8988T (cell line): ENCODE data around the gene CNTNAP2.

Source experiments
- DNase-seq: peaks from one replicate; pipeline ENCODE4 v3.0.0; 2011

Gene CNTNAP2

DNA sequence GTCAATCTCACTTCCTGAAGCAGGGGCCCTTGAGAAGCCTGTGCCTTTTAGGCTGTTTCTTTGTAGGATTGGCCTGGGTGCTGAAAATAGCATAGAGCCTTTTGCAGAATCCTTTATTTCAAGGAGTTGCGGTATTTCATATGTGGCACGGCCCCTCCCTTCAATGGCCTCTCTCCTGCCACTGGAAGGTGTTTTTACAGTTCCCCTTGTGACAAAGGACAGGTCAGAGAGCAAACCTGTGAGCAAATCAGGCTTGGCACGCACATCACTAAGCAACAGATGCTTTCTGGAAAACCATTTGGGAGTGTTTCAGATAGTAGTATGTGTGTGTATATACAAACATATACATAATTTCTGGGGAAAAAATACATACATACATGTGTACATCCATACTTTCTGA is 2085.4 kb downstream of the CNTNAP2 start:
- DNase-seq: no peak

DNA sequence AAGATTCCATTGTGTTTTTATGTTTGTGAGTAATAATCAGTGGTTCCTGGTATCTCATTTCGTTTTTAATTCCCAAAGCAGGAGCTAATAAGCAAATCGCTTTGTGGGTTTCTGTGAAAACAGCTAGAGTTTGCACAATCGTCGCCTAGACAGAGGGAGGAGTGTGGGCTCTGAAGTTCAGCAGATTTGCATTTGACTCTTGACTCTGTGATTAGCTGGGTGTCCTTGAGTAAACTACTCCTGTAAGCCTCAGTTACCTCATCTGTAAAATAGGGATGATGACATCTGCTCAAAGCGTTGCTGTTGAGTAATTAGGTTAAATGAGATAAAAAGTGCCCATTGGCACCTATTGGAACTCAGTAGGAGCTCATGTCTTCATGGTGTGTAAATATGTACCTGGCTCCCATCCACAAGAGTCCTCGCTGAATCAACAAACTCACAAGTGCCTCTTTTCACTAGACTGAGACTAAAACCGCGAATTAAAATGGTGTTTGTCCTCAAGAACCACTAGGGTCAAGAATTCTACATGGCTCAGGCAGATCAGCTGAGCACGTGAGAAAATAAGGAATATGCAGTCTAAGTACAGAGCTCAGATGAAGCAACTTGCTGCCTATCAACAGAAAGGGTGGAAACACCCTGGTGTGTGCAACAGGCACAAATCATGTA is 2088.2 kb downstream of the CNTNAP2 start:
- no peak for DNase-seq

DNA sequence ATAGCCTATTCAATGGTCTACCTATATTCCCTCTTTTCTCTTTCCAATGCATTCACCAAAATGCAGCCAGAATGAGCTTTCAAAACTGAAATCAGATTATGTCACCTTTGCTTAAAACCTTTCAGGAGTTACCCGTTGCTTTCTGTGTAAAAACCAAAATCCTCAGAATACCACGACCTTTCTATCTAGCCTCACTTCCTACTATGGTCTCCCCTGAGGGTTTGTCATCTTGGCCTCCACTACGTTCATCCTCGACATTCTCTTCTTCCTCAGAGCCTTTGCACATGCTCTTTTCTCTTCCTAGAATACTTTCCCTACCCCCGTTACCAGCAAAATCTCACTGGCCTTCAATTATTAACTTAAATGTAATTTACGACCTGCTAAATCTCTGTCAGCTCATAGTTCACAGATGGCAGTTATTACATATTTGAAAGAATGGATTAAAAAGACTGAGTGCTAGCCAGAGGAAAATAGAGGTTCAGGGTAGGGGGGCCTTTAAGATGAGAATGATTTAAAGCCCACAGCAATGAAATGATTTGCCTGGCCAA is 2093.1 kb downstream of the CNTNAP2 start:
- DNase-seq: no peak

DNA sequence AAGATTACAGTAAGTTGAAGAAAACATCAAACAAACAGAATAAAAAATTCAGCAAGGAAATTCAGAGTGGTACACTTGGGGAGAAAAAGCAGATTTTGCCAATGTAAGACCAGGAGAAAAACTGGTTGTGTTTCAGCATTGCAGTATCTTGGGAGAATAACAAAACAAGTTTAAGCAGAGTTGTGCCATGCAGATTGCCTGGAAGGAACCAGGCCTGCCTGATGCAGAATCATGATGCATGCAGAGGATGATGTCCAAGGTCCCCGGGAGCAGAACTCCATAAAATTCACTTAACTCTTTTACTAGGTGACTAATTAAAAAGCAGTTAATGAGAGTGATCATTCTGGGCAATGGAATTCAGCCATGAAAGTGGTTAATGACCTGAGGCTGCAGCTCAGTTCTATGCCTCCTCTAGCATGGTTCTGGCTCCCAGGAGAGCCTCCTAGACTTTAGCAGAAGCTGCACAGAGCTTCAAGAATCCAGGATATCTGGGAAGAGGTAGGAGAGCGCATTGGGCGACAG is 2094.3 kb downstream of the CNTNAP2 start:
- DNase-seq: no peak

- no peak for DNase-seq
Measured at GRCh38 chr7:148211740-148212151, 2095.1 kb downstream of the CNTNAP2 start.

DNA sequence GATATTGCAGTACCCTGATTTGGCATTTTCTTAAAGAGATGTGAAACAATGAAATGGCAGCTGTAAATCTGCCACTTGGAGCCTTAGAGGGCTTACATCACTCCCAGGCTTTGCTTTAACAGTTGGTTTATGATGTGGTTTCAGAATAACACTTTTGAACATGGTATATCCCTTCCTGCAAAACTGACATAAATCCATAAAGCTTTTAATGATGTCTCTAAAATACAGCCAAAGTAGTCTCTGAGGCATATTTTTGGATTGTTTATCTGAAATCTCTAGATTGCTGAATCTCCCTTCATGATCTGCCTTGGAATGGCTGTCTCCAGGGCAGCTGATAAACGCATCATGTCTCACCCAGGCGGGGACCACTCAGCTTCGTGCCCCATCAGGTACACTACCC is 2096.1 kb downstream of the CNTNAP2 start:
- DNase-seq: no peak

DNA sequence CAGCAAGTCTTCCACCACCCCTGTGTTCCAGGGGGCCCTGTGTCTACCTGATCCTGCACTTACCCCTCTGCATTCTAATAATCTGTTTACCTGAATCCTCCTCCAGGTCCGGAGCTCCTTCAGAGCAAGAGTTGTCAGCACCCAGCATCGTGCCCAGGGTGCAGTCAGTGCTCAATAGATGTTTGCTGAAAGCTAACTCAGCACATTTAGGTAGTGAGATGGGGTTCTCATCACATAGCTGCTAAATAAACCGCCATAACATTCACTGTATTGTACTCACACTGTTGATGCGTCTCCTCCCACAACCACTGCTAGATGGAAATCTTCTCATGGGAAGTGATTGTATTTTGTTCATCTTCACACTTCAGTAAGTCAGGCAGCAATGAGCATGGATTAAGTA is 2097.5 kb downstream of the CNTNAP2 start:
- no peak for DNase-seq

DNA sequence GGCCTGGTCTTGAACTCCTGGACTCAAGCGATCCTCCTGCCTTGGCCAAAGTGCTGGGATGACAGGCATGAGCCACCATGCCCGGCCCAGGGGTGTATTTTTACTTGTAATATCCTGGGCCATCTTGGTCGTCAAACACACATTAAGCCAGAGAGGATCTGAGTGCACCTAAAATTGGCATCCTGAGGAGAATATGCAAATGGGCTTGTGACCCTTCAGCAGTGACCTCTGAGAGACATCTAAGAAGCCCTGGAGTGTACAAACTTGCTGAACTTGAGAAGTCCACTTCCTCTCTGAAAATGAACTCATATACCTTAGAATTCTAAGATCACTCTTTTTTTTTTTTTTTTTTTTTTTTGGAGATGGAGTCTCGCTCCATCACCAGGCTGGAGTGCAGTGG is 2102.0 kb downstream of the CNTNAP2 start:
- DNase-seq: no peak

- no peak for DNase-seq
Measured at GRCh38 chr7:148222721-148223120, 2106.1 kb downstream of the CNTNAP2 start.

- no peak for DNase-seq
Measured at GRCh38 chr7:148223160-148223559, 2106.6 kb downstream of the CNTNAP2 start.

DNA sequence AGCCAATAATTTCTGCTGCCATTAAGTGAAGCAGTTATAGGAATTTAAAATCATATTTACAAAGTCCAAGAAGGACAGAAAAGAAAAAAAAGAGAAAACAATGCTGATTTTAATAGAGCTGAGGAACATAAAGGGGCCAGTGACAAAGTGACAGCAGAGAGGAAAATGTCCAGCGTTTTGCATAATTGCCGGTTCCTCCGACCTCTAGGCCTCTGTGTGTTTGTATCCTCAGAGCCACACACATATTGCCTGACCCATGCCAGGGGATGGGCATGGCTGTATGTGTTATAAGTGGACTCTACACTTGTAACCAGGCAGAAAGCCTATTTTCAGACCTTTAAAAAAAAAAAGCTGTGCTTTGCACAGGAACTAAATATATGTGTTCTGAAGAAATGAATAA is 2107.1 kb downstream of the CNTNAP2 start:
- DNase-seq: no peak

GRCh38 chr7:148230296-148230695 is 2113.7 kb downstream of the CNTNAP2 start:
- no peak for DNase-seq

DNA sequence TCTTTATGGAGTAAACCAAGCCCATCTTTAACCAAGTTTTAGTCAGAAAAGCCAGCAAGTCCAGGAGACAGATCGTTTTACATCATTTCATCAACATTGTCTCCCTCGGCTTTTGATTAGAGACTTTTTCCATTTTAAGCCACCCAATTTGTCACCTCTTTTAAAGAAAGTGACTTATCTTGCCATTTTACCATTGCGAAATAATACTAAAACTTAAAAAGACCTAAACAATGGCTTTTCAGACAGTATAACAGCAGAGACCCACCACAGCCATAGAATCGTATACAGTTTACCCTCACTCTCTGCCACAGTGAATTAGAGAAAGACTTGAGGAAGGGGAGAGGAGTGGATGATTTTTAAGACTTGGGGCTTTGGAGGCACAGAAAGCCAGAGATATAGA is 2114.3 kb downstream of the CNTNAP2 start:
- DNase-seq: no peak

- no peak for DNase-seq
Measured at GRCh38 chr7:148232784-148233183, 2116.2 kb downstream of the CNTNAP2 start.

GRCh38 chr7:148234715-148235114 is 2118.1 kb downstream of the CNTNAP2 start:
- DNase-seq: no peak

DNA sequence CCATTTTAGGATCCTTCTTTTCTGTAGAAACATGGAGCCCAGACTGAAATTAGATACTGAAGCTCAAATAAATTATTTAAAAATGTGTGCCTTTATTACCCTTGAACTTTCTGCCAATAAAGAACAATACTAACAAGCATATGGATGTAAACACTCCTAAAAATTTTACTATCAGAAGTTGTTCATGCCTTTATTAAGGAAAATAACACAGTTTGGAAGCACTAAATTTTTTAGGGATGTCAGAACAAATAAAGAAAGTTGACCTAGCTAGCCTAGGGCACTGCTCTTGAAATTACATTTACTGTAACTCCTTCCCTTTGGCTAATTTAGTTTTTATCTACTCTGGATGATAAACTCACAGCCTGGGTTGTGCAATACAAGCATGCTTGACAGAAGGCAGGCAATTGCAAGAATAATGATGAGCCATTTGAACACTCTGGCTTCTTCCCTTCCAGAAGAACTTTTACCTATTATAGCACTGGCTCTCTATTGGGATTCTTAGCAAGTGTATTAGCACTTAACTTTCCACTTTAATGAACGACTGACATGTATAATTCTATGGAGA is 2122.2 kb downstream of the CNTNAP2 start:
- no peak for DNase-seq

DNA sequence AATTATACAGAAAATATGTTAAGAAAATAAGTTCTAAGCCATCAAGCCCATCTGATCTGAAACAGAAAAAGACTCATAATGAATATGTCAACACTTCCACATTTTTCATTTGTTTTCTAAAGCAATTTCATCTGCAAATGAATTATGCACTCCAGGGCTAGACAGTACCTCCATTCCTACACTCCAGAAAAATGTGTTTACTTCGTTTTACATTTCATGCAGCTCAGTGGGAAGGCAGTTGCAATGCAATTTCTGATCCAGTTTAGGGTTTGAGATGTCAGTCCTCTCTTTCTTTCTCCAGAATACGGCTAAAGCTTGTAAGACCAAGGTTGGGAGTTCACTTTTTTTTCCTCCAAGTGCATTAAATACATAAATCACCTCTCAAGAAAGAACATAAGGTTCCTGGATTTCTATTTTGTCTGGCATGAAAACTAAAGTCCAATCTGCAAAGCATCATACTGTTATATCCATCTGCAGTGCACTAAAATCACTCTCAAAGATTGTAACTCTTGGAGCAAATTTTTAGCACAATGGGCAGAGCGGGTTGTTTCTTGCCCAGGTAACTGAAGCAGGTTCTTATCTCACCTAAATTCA is 2125.2 kb downstream of the CNTNAP2 start:
- no peak for DNase-seq

- peak; percentile 13 for DNase-seq
Measured at GRCh38 chr7:148242294-148242821, 2125.8 kb downstream of the CNTNAP2 start.

DNA sequence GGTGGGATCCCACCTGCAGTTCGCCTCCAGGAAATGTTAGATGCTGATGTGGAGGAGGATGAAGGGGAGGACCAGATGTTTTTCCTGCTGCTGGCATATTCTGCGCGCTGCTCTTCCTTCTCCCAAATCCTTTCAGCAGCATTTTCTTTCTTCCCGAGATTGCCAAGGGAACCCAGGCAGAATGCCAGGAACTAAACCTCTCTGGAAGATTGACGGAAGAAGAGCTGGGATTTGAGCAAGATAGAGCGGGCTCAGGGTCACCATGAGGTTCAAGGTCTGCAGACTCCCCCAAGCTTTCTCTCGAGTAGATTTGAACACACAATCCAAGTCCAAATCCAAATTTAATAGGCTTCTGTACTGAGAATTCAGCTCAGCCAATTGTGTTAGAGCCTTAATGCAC is 2128.8 kb downstream of the CNTNAP2 start:
- DNase-seq: no peak

GRCh38 chr7:148253629-148254028 is 2137.0 kb downstream of the CNTNAP2 start:
- DNase-seq: no peak

DNA sequence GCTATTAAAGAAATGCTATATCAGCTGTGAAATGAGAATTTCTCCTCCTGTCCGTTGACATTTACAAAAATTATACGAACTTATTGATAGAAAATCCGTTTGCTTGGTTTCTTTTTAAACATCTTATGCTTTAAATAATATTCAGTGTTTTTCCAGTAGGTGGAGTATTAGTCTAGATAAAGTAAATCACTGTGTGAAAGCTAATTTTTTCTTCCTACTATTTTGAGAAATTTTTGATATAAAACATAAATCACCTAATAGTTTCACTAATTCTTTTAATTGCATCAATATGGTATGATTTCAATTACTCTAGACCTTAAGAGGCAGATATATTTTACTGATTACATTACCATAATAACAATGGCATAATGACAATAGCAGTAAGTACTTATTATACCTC is 2138.7 kb downstream of the CNTNAP2 start:
- DNase-seq: no peak

DNA sequence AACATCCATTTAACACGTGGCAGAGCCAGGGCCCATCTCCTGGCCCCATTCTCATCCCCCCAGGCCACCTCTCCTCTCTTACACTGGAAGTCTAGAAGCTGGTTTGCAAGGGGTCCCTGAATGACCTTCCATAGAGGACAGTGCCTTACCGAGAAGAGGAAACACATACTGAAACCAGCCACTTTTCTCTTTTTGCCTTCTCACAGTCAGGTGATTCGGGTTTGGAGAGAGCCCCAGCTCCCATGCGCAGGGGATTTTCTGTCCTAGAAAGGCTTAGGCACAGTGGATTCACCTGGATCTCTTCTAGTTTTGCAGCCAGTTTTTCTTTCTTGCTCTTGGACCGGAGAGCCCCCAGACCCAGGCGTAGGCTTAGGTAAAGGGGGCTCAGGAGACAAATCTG is 2139.8 kb downstream of the CNTNAP2 start:
- DNase-seq: no peak

GRCh38 chr7:148260599-148260998 is 2144.0 kb downstream of the CNTNAP2 start:
- no peak for DNase-seq

DNA sequence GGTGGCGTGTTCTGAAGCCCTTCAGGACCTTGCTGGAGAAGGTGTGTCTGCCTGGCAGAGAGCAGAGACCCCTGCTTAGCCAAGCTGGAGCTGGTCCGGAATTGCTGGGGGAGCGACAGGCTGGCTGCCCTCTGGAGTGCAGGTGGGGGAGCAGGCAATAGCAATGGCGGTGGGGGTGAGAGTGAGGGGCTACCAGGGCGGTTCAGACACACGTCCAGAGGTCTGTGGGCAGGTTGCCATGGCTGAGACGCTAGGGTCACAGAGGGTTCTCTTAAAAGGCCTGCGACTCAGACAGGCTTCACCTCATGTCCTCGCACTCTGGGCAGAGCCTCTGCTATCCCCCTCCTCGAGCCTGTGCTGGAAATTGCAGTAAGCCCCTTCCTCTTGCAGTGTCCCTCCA is 2144.9 kb downstream of the CNTNAP2 start:
- DNase-seq: no peak
